Dendritic cell treated with granulocyte-macrophage colony-stimulating factor and Interleukin-4, amounts not matched to agents 40 ng/mL and 50 ng/mL, for 4 days (primary cell): ENCODE results near the gene ABTB1.
A peak's percentile ranks its signal among the peaks of the same experiment; 100 is the strongest.

ENCODE experiments used
- H3K27ac Mint-ChIP-seq: one replicate; pipeline ENCODE4 v1.8.0; 2022; ENCODE audit warnings: mild to moderate bottlenecking, mixed read lengths
- H3K27me3 Mint-ChIP-seq: one replicate; pipeline ENCODE4 v1.8.0; 2022; ENCODE audit warnings: mild to moderate bottlenecking, mixed read lengths
- H3K36me3 Mint-ChIP-seq: one replicate; pipeline ENCODE4 v1.8.0; 2022; ENCODE audit warnings: low read depth, mixed read lengths
- H3K4me1 Mint-ChIP-seq: one replicate; pipeline ENCODE4 v1.8.0; 2022; ENCODE audit warnings: low read depth, mixed read lengths
- H3K4me3 Mint-ChIP-seq: one replicate; pipeline ENCODE4 v1.8.0; 2022; ENCODE audit warnings: mild to moderate bottlenecking, moderate library complexity, mixed read lengths
- H3K9me3 Mint-ChIP-seq: one replicate; pipeline ENCODE4 v1.8.0; 2022; ENCODE audit warnings: mixed read lengths
- intact Hi-C: fragments of 100-400 bp; cut with micrococcal nuclease; formaldehyde crosslinking; loops from one replicate; pipeline ENCODE4 v1.15.0; 2022

The ABTB1 gene

GRCh38 chr3:127670761-127671522 is 1.8 kb upstream of the ABTB1 start:
- H3K4me1 Mint-ChIP-seq = peaks cover 39% of the 10 kb centered on the region
- no peaks in the 10 kb centered on the region for H3K9me3 Mint-ChIP-seq
- intact Hi-C loops = loop anchor here (5.0 kb wide), 2 partner anchors 79 to 381 kb away; partner anchors contain the start of genes SEC61A1 and TPRA1

DNA sequence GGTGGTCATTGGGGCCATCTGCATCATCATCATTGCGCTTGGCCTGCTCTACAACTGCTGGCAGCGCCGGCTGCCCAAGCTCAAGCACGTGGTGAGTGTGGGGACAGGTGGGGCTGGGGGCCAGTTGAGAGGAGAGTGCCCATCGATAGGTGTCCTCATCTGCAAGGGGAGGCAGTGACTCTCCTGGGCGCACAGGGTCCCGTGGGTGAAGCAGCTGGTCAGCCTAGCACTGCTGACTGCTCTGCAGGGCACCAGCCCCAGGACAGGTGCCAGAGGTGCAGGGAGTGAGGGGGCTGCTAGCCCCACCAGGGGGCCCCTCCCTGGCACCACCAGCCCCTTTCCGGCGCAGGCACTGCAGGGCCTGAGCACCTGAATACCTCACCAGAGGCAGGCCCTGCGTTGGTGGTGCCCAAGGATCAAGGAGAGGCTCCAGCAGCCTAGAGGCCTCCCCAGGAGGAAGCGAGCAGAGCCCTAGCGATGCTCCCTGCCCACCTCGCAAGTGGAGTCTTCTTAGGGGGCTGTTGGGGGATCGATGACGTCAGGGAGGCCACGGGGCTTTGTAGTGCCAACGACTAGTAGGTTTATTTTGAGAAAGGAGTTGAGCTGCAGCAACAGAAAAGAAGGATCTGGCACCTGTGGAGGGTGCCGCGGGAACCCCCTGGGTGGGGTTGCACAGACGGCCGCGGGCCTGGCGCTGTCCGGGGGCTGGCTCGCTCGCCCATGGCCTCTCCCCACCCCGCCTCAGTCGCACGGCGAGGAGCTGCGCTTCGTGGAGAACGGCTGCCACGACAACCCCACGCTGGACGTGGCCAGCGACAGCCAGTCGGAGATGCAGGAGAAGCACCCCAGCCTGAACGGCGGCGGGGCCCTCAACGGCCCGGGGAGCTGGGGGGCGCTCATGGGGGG is 976 bp upstream of the ABTB1 start:
- Mint-ChIP-seq H3K4me1 (peaks cover 47% of the 10 kb centered on the region), H3K4me3 (peak overlapping the region; percentile 79), H3K27ac (peak overlapping the region; percentile 89), H3K9me3 (no peaks in the 10 kb centered on the region), H3K27me3 (no peaks in the 10 kb centered on the region), H3K36me3 (peaks cover 28% of the 10 kb centered on the region)
- intact Hi-C loops = loop anchor here (5.0 kb wide), 2 partner anchors 79 to 381 kb away; partner anchors contain the start of genes SEC61A1 and TPRA1

More at GRCh38 chr3:127670761-127671522, 1.8 kb upstream of the ABTB1 start:
- Mint-ChIP-seq H3K4me3 (no peak overlapping the region), H3K27ac (no peak overlapping the region), H3K36me3 (peaks cover 19% of the 10 kb centered on the region), H3K27me3 (no peaks in the 10 kb centered on the region)

DNA sequence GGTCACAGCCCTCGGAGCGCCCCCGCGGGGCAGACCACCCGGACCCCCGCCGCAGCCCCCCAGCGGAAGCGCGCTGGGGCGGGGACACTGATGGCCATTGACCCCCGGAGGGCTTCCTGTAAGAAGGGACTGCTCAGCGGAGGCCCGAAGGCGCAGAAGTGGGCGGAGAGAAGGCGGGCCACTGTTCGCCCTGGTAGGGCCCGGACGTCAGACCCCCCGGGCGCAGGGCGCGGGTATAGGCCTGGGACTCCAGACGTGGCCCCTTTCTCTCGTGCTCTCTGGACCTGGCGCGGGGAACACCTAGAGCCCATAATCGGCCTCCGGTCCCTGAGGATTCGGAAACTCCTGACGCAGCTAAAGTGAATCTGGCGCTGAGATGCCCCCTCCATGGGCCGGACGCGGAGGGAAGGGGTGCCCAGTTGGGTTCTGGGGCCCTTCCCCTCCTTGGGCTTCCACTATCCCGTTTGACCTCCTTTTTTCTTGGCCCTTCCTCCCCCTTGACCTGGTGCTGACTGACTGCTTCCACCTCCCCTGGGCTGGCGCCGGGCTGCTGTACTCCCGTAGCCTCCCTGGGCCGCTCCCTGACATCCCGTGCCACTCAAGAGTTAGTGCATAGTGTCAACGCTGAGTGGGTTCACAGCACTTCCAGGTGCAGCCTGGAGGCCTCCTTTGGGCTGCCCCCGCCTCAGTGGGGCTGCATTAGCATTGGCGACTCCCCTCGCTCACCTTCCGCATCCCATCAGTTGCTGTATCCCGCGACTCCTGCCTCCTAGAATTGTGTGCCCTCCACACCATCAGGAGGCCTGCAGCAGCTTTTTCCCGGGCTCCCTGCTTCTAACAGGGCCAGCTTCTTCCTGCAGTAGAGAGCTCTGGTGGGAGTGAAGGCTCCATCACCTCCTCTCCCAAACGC is 694 bp downstream of the ABTB1 start:
- no peaks in the 10 kb centered on the region for H3K27me3 Mint-ChIP-seq
- peaks cover 44% of the 10 kb centered on the region for H3K36me3 Mint-ChIP-seq
- peak overlapping the region; percentile 81 for H3K4me3 Mint-ChIP-seq
- H3K9me3 Mint-ChIP-seq = no peaks in the 10 kb centered on the region
- intact Hi-C loops = loop anchor here (5.0 kb wide), 2 partner anchors 81 to 379 kb away; partner anchors contain the start of genes SEC61A1 and TPRA1
- peaks cover 64% of the 10 kb centered on the region for H3K4me1 Mint-ChIP-seq
- peak overlapping the region; percentile 89 for H3K27ac Mint-ChIP-seq

- Mint-ChIP-seq H3K4me3 (peak overlapping the region; percentile 81), H3K9me3 (no peaks in the 10 kb centered on the region), H3K27ac (no peak overlapping the region), H3K36me3 (peaks cover 49% of the 10 kb centered on the region), H3K4me1 (peaks cover 71% of the 10 kb centered on the region), H3K27me3 (no peaks in the 10 kb centered on the region)
- intact Hi-C loops = loop anchor here (5.0 kb wide), 2 partner anchors 82 to 378 kb away; partner anchors contain the start of genes SEC61A1 and TPRA1
Measured at GRCh38 chr3:127674101-127674721, 1.5 kb downstream of the ABTB1 start.

GRCh38 chr3:127674790-127675189 is 2.0 kb downstream of the ABTB1 start:
- intact Hi-C loops = loop anchor here (5.0 kb wide), 2 partner anchors 82 to 378 kb away; partner anchors contain the start of genes SEC61A1 and TPRA1
- no peaks in the 10 kb centered on the region for H3K27me3 Mint-ChIP-seq
- peaks cover 74% of the 10 kb centered on the region for H3K4me1 Mint-ChIP-seq
- H3K27ac Mint-ChIP-seq = no peak overlapping the region
- H3K9me3 Mint-ChIP-seq = no peaks in the 10 kb centered on the region
- H3K36me3 Mint-ChIP-seq = peaks cover 53% of the 10 kb centered on the region
- no peak overlapping the region for H3K4me3 Mint-ChIP-seq

DNA sequence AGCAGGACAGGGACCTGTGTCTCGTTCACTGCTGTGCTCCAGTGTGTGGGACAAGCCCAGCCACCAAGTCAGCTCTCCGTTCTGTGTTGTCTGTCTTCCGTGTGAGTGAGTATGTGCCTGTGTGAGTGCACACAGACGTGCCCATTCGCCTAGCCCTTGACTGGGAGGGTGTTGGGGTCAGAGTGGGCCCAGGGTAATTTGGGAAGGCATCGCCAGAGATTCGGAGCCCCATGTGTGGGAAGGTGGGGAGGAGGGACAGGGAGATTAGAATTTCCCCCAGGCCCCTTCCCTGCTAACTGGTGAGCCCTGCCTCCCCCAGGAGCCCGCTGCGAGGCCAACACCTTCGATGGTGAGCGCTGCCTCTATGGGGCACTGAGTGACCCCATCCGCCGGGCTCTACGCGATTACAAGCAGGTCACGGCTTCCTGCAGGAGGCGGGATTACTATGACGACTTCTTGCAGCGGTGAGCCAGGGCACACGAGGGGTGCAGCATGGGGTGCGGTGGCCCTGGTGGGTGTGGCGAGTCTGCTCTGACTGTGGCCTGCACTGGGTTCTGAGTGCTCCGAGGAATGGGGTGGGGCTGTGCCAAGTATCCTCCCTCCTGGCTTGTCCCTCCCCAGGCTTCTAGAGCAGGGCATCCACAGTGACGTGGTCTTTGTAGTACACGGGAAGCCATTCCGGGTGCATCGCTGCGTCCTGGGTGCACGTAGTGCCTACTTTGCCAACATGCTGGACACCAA is 3.1 kb downstream of the ABTB1 start:
- no peak overlapping the region for H3K4me3 Mint-ChIP-seq
- H3K36me3 Mint-ChIP-seq = peaks cover 62% of the 10 kb centered on the region
- no peaks in the 10 kb centered on the region for H3K9me3 Mint-ChIP-seq
- H3K27ac Mint-ChIP-seq = no peak overlapping the region
- H3K4me1 Mint-ChIP-seq = peaks cover 79% of the 10 kb centered on the region
- H3K27me3 Mint-ChIP-seq = no peaks in the 10 kb centered on the region
- intact Hi-C loops = no loop called here

DNA sequence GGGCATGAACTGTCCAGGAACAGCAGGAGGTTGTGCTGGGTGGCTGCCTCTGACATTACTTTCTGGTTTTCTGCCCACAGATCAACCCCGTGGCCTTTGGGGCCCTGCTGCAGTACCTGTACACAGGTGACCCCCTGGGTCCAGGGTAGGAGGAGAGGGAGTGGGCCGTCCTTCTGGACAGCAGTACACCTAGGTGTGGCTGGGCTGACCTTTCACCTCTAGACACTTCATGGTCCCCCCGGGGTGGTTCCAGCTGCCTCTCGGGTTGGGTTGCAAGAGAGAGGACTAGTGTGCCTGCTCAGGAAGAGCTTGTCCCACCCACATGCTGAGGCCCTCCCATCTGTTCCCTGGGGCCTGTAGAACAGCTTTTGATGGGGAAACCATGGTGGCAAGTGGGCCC is 3.7 kb downstream of the ABTB1 start:
- H3K4me1 Mint-ChIP-seq = peaks cover 72% of the 10 kb centered on the region
- peaks cover 62% of the 10 kb centered on the region for H3K36me3 Mint-ChIP-seq
- no peaks in the 10 kb centered on the region for H3K27me3 Mint-ChIP-seq
- intact Hi-C loops = no loop called here
- H3K27ac Mint-ChIP-seq = no peak overlapping the region
- H3K4me3 Mint-ChIP-seq = no peak overlapping the region
- H3K9me3 Mint-ChIP-seq = no peaks in the 10 kb centered on the region

GRCh38 chr3:127676921-127677351 is 4.2 kb downstream of the ABTB1 start:
- peaks cover 62% of the 10 kb centered on the region for H3K36me3 Mint-ChIP-seq
- intact Hi-C loops = no loop called here
- H3K27ac Mint-ChIP-seq = no peak overlapping the region
- H3K9me3 Mint-ChIP-seq = no peaks in the 10 kb centered on the region
- H3K4me1 Mint-ChIP-seq = peaks cover 68% of the 10 kb centered on the region
- no peaks in the 10 kb centered on the region for H3K27me3 Mint-ChIP-seq
- H3K4me3 Mint-ChIP-seq = no peak overlapping the region

DNA sequence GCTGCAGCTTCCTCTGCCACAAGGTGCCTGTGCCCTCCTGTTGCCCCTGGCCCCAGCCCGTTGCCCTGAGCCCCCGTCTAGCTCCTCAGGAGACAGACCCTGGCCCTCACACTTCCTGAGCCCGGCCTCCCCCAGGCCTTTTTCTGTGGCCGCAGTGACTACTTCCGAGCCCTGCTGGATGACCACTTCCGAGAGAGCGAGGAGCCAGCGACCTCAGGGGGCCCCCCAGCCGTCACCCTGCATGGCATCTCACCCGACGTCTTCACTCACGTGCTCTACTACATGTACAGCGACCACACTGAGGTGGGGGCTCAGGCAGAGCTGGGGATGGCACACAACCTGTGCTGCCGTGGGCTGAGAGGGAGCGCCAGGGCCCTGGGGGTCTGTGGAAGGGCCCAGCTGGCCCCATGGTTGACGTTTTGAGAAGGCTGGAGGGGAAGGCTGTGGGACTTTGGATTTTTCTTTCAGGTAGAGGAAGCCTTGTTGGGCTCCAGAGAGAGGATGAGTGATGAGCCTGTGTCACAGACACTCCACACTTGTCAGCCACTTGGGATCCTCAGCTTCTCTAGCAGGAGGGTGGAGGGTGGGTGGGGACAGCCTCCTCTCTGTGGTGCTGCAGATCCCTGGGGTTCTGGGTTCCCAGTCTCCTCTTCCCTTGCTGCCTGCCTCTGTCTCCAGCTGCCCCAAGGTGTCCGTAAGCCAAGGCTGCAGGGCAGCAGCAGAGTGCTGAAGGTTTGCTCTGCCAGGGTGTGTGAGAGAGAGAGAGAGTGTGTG is 5.0 kb downstream of the ABTB1 start:
- peaks cover 62% of the 10 kb centered on the region for H3K36me3 Mint-ChIP-seq
- H3K4me1 Mint-ChIP-seq = peaks cover 66% of the 10 kb centered on the region
- H3K27me3 Mint-ChIP-seq = no peaks in the 10 kb centered on the region
- intact Hi-C loops = no loop called here
- no peaks in the 10 kb centered on the region for H3K9me3 Mint-ChIP-seq
- no peak overlapping the region for H3K4me3 Mint-ChIP-seq
- H3K27ac Mint-ChIP-seq = peak overlapping the region; percentile 30

GRCh38 chr3:127678315-127678599 is 5.5 kb downstream of the ABTB1 start:
- Mint-ChIP-seq H3K36me3 (peaks cover 62% of the 10 kb centered on the region), H3K27ac (no peak overlapping the region)
- intact Hi-C loops = no loop called here

DNA sequence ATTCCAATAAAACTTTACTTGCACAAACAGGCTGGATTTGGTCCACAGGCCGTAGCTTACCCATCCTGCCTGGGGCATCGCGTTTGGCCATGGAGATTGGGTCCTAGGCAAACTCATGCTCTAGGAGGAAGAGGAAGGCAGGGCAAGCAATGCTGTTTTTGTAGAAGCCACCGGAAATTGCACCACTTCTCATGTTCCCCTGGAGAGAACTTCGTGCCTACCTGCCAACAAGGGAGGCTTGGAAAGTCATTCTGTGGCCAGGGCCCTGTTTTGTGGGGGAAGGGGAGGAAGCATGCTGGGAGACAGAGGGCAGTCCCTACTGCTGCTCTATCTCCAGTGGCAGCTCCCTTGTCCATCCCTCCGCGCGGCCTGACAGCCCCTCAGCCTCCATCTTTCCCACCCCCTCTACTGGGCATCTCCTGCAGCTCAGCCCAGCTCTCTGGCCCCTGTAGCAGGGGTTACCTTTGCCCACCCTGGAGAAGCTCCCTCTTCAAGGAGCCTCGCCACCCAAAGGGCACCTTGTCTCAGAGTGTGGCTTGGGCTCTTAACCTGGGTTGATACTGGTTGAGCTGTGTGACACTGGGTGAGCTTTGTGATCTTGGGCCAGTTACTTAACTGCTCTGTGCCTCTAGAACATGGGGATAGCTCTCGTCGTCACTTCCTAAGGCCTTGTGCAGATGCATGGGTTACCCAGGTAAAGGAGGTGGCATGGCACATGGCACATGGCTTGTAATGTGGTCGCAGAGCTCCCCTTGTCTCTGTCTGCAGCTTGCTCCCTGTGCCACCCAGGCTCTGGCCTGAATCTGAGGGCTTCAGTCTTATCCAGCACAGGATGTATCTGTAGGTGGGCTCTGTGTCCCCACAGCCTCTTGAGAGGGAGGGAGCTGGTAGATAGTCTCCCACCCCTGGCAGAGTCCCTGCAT is 6.1 kb downstream of the ABTB1 start:
- H3K9me3 Mint-ChIP-seq = no peaks in the 10 kb centered on the region
- intact Hi-C loops = no loop called here
- H3K27ac Mint-ChIP-seq = no peak overlapping the region
- peaks cover 60% of the 10 kb centered on the region for H3K4me1 Mint-ChIP-seq
- peaks cover 57% of the 10 kb centered on the region for H3K36me3 Mint-ChIP-seq
- no peaks in the 10 kb centered on the region for H3K27me3 Mint-ChIP-seq
- no peak overlapping the region for H3K4me3 Mint-ChIP-seq

More at GRCh38 chr3:127678315-127678599, 5.5 kb downstream of the ABTB1 start:
- no peak overlapping the region for H3K4me3 Mint-ChIP-seq
- no peaks in the 10 kb centered on the region for H3K9me3 Mint-ChIP-seq
- no peaks in the 10 kb centered on the region for H3K27me3 Mint-ChIP-seq
- H3K4me1 Mint-ChIP-seq = peaks cover 66% of the 10 kb centered on the region
